H1 (cell line): ENCODE data around the gene DNASE2B. TPM values are rescaled to one million over a fixed set of nuclear protein-coding genes. Genes with fewer than 3 reads are reported as not detected.

Source experiments
- CTCF ChIA-PET: fragments of 300-600 bp; sonication (Branson Sonifier 250); formaldehyde crosslinking; loops from one replicate; lab custom pipeline; 2021; ENCODE audit not compliant: partially characterized antibody; lab: Charles Lee
- POLR2A ChIA-PET: fragments of 300-600 bp; sonication (Branson Sonifier 250); formaldehyde crosslinking; loops from one replicate; lab custom pipeline; 2021; ENCODE audit warnings: inconsistent platforms; ENCODE audit not compliant: partially characterized antibody; lab: Charles Lee
- DNase-seq, 2 experiments: peaks; one replicate each; pipeline versions ENCODE4 v3.0.0 to v3.0.0-alpha.2; 2010 to 2022; ENCODE audit warnings: low spot score in 2 of 2, low read depth in 1 of 2, mixed read lengths in 1 of 2
- FAIRE-seq: peaks from 2 replicates; lab custom pipeline; 2011; peaks lifted over from hg19 to GRCh38; lab: Jason Lieb, UNC
- H2AFZ ChIP-seq: 2 replicates; pipeline ENCODE4 v1.8.1; 2012; ENCODE audit warnings: low read length, inconsistent platforms
- H2AK5ac ChIP-seq: 2 replicates; pipeline ENCODE4 v1.6.1; 2013; ENCODE audit warnings: low read depth, low read length
- H2BK120ac ChIP-seq: replicated peaks from 2 replicates; pipeline ENCODE3; 2013; ENCODE audit warnings: low read depth, low read length, inconsistent platforms
- H2BK12ac ChIP-seq: 2 replicates; pipeline ENCODE4 v1.6.1; 2013; ENCODE audit warnings: low read depth, low read length
- H2BK15ac ChIP-seq: 2 replicates; pipeline ENCODE4 v1.6.1; 2013; ENCODE audit warnings: low read length
- H2BK20ac ChIP-seq: 2 replicates; pipeline ENCODE4 v1.6.1; 2013; ENCODE audit warnings: low read length
- H2BK5ac ChIP-seq: 2 replicates; pipeline ENCODE4 v1.6.1; 2013; ENCODE audit warnings: low read depth, low read length
- H3K14ac ChIP-seq: 2 replicates; pipeline ENCODE4 v1.6.1; 2013; ENCODE audit warnings: inconsistent platforms; ENCODE audit not compliant: insufficient read length
- H3K18ac ChIP-seq: 2 replicates; pipeline ENCODE4 v1.6.1; 2013; ENCODE audit warnings: low read length; ENCODE audit errors: extremely low read depth
- H3K23ac ChIP-seq: 2 replicates; pipeline ENCODE4 v1.6.1; 2013; ENCODE audit warnings: inconsistent platforms; ENCODE audit not compliant: insufficient read length
- H3K23me2 ChIP-seq: 2 replicates; pipeline ENCODE4 v1.6.1; 2013; ENCODE audit warnings: low read depth, low read length
- H3K27ac ChIP-seq: 2 replicates; pipeline ENCODE4 v1.6.1; 2011; ENCODE audit warnings: low read depth, low read length, inconsistent platforms
- H3K27me3 ChIP-seq, 4 experiments: replicated peaks in 1 of 4; 1 replicate in 1 of 4; 2 replicates in 3 of 4; pipeline versions ENCODE4 v1.6.1 to v1.8.1; 2011 to 2013; ENCODE audit warnings: low read length in 3 of 4, mild to moderate bottlenecking in 3 of 4, inconsistent platforms in 2 of 4, mixed read lengths in 2 of 4, moderate library complexity in 1 of 4; ENCODE audit not compliant: control insufficient read depth in 3 of 4, insufficient read depth in 3 of 4; ENCODE audit errors: extremely low read depth in 1 of 4
- H3K36me3 ChIP-seq, 4 experiments: 2 replicates each; pipeline versions ENCODE4 v1.6.1 to v1.8.1; 2011 to 2013; ENCODE audit warnings: mild to moderate bottlenecking in 4 of 4, low read length in 3 of 4, moderate library complexity in 2 of 4, control low read depth in 1 of 4, inconsistent platforms in 1 of 4; ENCODE audit not compliant: insufficient read depth in 4 of 4, control insufficient read depth in 2 of 4
- H3K4ac ChIP-seq: replicated peaks from 2 replicates; pipeline ENCODE3; 2013; ENCODE audit warnings: low read length, low read depth, mixed read lengths, inconsistent platforms; ENCODE audit not compliant: insufficient read length
- H3K4me1 ChIP-seq, 4 experiments: replicated peaks in 1 of 4; 1 replicate in 1 of 4; 2 replicates in 3 of 4; pipeline versions ENCODE4 v1.6.1 to v1.8.1; 2011 to 2013; ENCODE audit warnings: low read length in 3 of 4, inconsistent platforms in 2 of 4, mixed read lengths in 1 of 4; ENCODE audit not compliant: insufficient read depth in 4 of 4, control insufficient read depth in 3 of 4
- H3K4me2 ChIP-seq, 2 experiments: 2 replicates each; pipeline versions ENCODE4 v1.6.1 to v1.8.1; 2011 to 2013; ENCODE audit warnings: low read depth in 2 of 2, low read length in 2 of 2, control low read depth in 1 of 2, inconsistent platforms in 1 of 2, mild to moderate bottlenecking in 1 of 2; ENCODE audit not compliant: insufficient read depth in 1 of 2
- H3K4me3 ChIP-seq, 4 experiments: fragments of 200-600, 300-600 bp in 1 of 4; sonication (generic), shearing (Covaris generic), sonication (Bioruptor Twin) in 1 of 4; 2 replicates each; pipeline versions ENCODE4 v1.5.1 to v1.8.1; 2011 to 2016; ENCODE audit warnings: low read length in 4 of 4, low read depth in 3 of 4, control low read depth in 2 of 4, inconsistent platforms in 2 of 4, mild to moderate bottlenecking in 2 of 4, mixed read lengths in 1 of 4, moderate library complexity in 1 of 4; ENCODE audit not compliant: insufficient read depth in 2 of 4; ENCODE audit errors: extremely low read depth in 1 of 4
- H3K56ac ChIP-seq: replicated peaks from 2 replicates; pipeline ENCODE3; 2013; ENCODE audit warnings: low read depth, mild to moderate bottlenecking, mixed read lengths, low read length, inconsistent platforms; ENCODE audit not compliant: insufficient read length
- H3K79me1 ChIP-seq: 2 replicates; pipeline ENCODE4 v1.6.1; 2013; ENCODE audit warnings: low read depth, low read length, control low read depth
- H3K79me2 ChIP-seq, 2 experiments: 2 replicates each; pipeline versions ENCODE4 v1.6.1 to v1.8.1; 2012 to 2013; ENCODE audit warnings: low read length in 2 of 2, mild to moderate bottlenecking in 2 of 2, inconsistent platforms in 1 of 2; ENCODE audit not compliant: insufficient read depth in 2 of 2, control insufficient read depth in 1 of 2
- H3K9ac ChIP-seq, 4 experiments: replicated peaks in 1 of 4; 1 replicate in 1 of 4; 2 replicates in 3 of 4; pipeline versions ENCODE4 v1.6.1 to v1.8.1; 2011 to 2013; ENCODE audit warnings: low read depth in 3 of 4, low read length in 3 of 4, control low read depth in 2 of 4, mild to moderate bottlenecking in 2 of 4, moderate library complexity in 2 of 4, inconsistent platforms in 1 of 4; ENCODE audit errors: extremely low read depth in 1 of 4
- H3K9me3 ChIP-seq, 2 experiments: 2 replicates each; pipeline versions ENCODE4 v1.6.1 to v1.8.1; 2012 to 2013; ENCODE audit warnings: mild to moderate bottlenecking in 2 of 2, moderate library complexity in 2 of 2, control low read depth in 1 of 2, inconsistent platforms in 1 of 2, low read depth in 1 of 2, low read length in 1 of 2, mixed read lengths in 1 of 2; ENCODE audit not compliant: insufficient read depth in 2 of 2
- H4K20me1 ChIP-seq, 2 experiments: replicated peaks in 1 of 2; 2 replicates each; pipeline versions ENCODE3 to v1.8.1; 2011 to 2013; ENCODE audit warnings: inconsistent platforms in 2 of 2, low read length in 2 of 2, mild to moderate bottlenecking in 1 of 2; ENCODE audit not compliant: insufficient read depth in 2 of 2, control insufficient read depth in 1 of 2
- H4K5ac ChIP-seq: 2 replicates; pipeline ENCODE4 v1.6.1; 2013; ENCODE audit warnings: low read length, low read depth, mixed read lengths, inconsistent platforms; ENCODE audit not compliant: insufficient read length
- H4K8ac ChIP-seq: 2 replicates; pipeline ENCODE4 v1.8.0; 2013; ENCODE audit warnings: mild to moderate bottlenecking, moderate library complexity, low read length, inconsistent platforms; ENCODE audit not compliant: insufficient read depth; ENCODE audit errors: extremely low read depth
- H4K91ac ChIP-seq: replicated peaks from 2 replicates; pipeline ENCODE3; 2013; ENCODE audit warnings: low read length, mixed read lengths, inconsistent platforms; ENCODE audit not compliant: insufficient read length
- BRCA1 ChIP-seq: IDR thresholded peaks from 2 replicates; pipeline ENCODE4 v1.6.1; 2012; ENCODE audit warnings: low read depth, low read length, improper control_type of control experiment
- CBX8 ChIP-seq: fragments of 300-800, 300-1000 bp; sonication (generic); IDR thresholded peaks from 2 replicates; pipeline ENCODE4 v1.7.1; 2016; ENCODE audit warnings: low read depth, low read length, borderline replicate concordance
- CEBPB ChIP-seq: IDR thresholded peaks from 2 replicates; pipeline ENCODE4 v1.6.1; 2012; ENCODE audit warnings: low read depth, low read length
- CHD1 ChIP-seq: IDR thresholded peaks from 2 replicates; pipeline ENCODE4 v1.6.1; 2012; ENCODE audit warnings: low read depth, low read length, improper control_type of control experiment
- CHD2 ChIP-seq: IDR thresholded peaks from 2 replicates; pipeline ENCODE4 v1.6.1; 2012; ENCODE audit warnings: low read length, improper control_type of control experiment
- CREB1 ChIP-seq: IDR thresholded peaks from 2 replicates; pipeline ENCODE4 v1.6.1; 2012; ENCODE audit warnings: inconsistent platforms
- HDAC2 ChIP-seq, 2 experiments: fragments of 300-600 bp in 1 of 2; sonication (generic) in 1 of 2; IDR thresholded peaks; 2 replicates each; pipeline ENCODE4 v1.6.1; 2011 to 2012; ENCODE audit warnings: low read depth in 2 of 2, low read length in 2 of 2, mild to moderate bottlenecking in 2 of 2, moderate library complexity in 2 of 2, borderline replicate concordance in 1 of 2, inconsistent platforms in 1 of 2
- KDM5A ChIP-seq: fragments of 200-600 bp; IDR thresholded peaks from 2 replicates; pipeline ENCODE4 v1.7.1; 2012; ENCODE audit warnings: mild to moderate bottlenecking, low read length, inconsistent platforms, mixed read lengths
- PHF8 ChIP-seq: fragments of 200-600 bp; sonication (generic); conservative IDR thresholded peaks from 2 replicates; pipeline ENCODE4 v1.7.1; 2012; ENCODE audit warnings: low read depth, mild to moderate bottlenecking, inconsistent platforms, low read length, moderate library complexity
- RAD21 ChIP-seq, 2 experiments: IDR thresholded peaks in 1 of 2; conservative IDR thresholded peaks in 1 of 2; 2 replicates each; pipeline ENCODE4 v1.6.1; 2011; ENCODE audit warnings: low read depth in 2 of 2, low read length in 2 of 2, improper control_type of control experiment in 1 of 2, inconsistent platforms in 1 of 2, mild to moderate bottlenecking in 1 of 2, moderate library complexity in 1 of 2
- RBBP5 ChIP-seq: IDR thresholded peaks from 2 replicates; pipeline ENCODE4 v1.7.1; 2012; ENCODE audit warnings: low read depth, mild to moderate bottlenecking, inconsistent platforms, low read length, moderate library complexity, borderline replicate concordance
- SIN3A ChIP-seq, 2 experiments: IDR thresholded peaks in 1 of 2; conservative IDR thresholded peaks in 1 of 2; 2 replicates each; pipeline ENCODE4 v1.6.1; 2011 to 2012; ENCODE audit warnings: low read length in 2 of 2, improper control_type of control experiment in 1 of 2, low read depth in 1 of 2, mild to moderate bottlenecking in 1 of 2
- TAF1 ChIP-seq: IDR thresholded peaks from 2 replicates; pipeline ENCODE4 v1.6.1; 2011; ENCODE audit warnings: mild to moderate bottlenecking, low read depth, low read length
- TEAD4 ChIP-seq: IDR thresholded peaks from 2 replicates; pipeline ENCODE4 v1.6.1; 2012; ENCODE audit warnings: low read depth, low read length, inconsistent platforms, mixed read lengths
- YY1 ChIP-seq: IDR thresholded peaks from 2 replicates; pipeline ENCODE4 v1.6.1; 2011; ENCODE audit warnings: low read depth, mild to moderate bottlenecking, low read length
- WGBS, 2 experiments: shearing (Covaris generic) in 1 of 2; methylation state at CpG; one replicate each; pipeline versions ENCODE4 v1.1.6 to v1.1.7; 2013 to 2015; ENCODE audit warnings: low lambda C conversion rate in 2 of 2, mixed read lengths in 2 of 2, inconsistent platforms in 1 of 2, low coverage in 1 of 2, missing lambda C conversion rate in 1 of 2; ENCODE audit not compliant: insufficient replicate concordance in 2 of 2, insufficient coverage in 1 of 2, insufficient read length in 1 of 2; ENCODE audit errors: extremely low coverage in 1 of 2, missing lambda C conversion rate in 1 of 2; 5-methylcytosine and 5-hydroxymethylcytosine counted together
- polyA plus RNA-seq, 7 experiments: library from polyadenylated mRNA; depleted of rRNA in 3 of 7; stranded (reverse) in 5 of 7; unstranded in 2 of 7; fragments of >200 nt in 5 of 7; fragments of 200-250 nt in 2 of 7; gene quantifications; 1 replicate in 5 of 7; 2 replicates in 1 of 7; 4 replicates in 1 of 7; pipeline versions ENCODE4 v1.2.1 to v1.2.3, GENCODE V29; 2011 to 2013; ENCODE audit warnings: missing spikeins in 2 of 7, mixed read lengths in 2 of 7
- total RNA-seq: library from RNA; stranded (reverse); fragmentation: NEBNext Ultra II Directional; extraction: Animal tissue kit (Norgen Biotek cat#: 25700); gene quantifications from 2 replicates; pipeline ENCODE4 v1.2.1, GENCODE V29; 2021

The DNASE2B gene
- total and polyA plus RNA-seq, 2 of the 8 experiments (the other 6 are each of a cell fraction or from before 2014, with no cell fraction given), result not detected

GRCh38 chr1:84429231-84429630, 30.9 kb downstream of the DNASE2B start:
- H3K18ac ChIP-seq, result no peak overlapping the region
- no peak overlapping the region for H3K4me2 ChIP-seq
- no peak overlapping the region for H2AFZ ChIP-seq
- no peak overlapping the region for H3K9ac ChIP-seq
- no peaks in the 10 kb centered on the region for H3K36me3 ChIP-seq
- no peak overlapping the region for H3K23ac ChIP-seq
- H2BK12ac ChIP-seq, result no peak overlapping the region
- no peak for FAIRE-seq
- no peaks in the 10 kb centered on the region for H3K79me1 ChIP-seq
- H4K20me1 ChIP-seq, result no peaks in the 10 kb centered on the region
- no peak overlapping the region for H3K56ac ChIP-seq
- TF ChIP-seq HDAC2 (IDR thresholded peaks at IDR 0.05; ENCODE audit: borderline replicate concordance in 1 of 2, low read depth in 2 of 2, low read length in 2 of 2) (no peak), CREB1 (no peak), BRCA1 (no peak), RAD21 (IDR thresholded peaks at IDR 0.05 in 1 of 2, conservative IDR thresholded peaks at IDR 0.05 in 1 of 2; ENCODE audit: low read depth in 2 of 2, low read length in 2 of 2) (no peak), CHD2 (no peak), KDM5A (no peak), TAF1 (no peak), RBBP5 (no peak), YY1 (no peak), TEAD4 (no peak), CBX8 (no peak), CEBPB (no peak), PHF8 (no peak), CHD1 (no peak), SIN3A (conservative IDR thresholded peaks at IDR 0.05 in 1 of 2, IDR thresholded peaks at IDR 0.05 in 1 of 2; ENCODE audit: low read depth in 1 of 2, low read length in 2 of 2) (no peak)
- ChIA-PET CTCF (interaction anchor here (0.5 to 1.6 kb wide), 3 partner anchors 7 to 288 kb away, joined by 3 to 5 read pairs (median 4); no protein-coding TSS in a partner anchor), POLR2A (no interaction called here)
- H2BK15ac ChIP-seq, result no peak overlapping the region
- no peak overlapping the region for H2BK120ac ChIP-seq
- H4K91ac ChIP-seq, result no peak overlapping the region
- no peak overlapping the region for H2BK20ac ChIP-seq
- H3K79me2 ChIP-seq, result no peaks in the 10 kb centered on the region
- no peak overlapping the region for H3K4me3 ChIP-seq
- 83% methylated on average over 1 of the region's 1 CpG; no CpG with 5 or more reads in 1 of the 2 experiments for WGBS, 2 experiments
- H3K4ac ChIP-seq, result no peak overlapping the region
- no peak overlapping the region for H3K14ac ChIP-seq
- peaks cover 0 to 2% of the 10 kb centered on the region in 2 experiments; a peak in 1 of 4 replicates for H3K9me3 ChIP-seq
- no peak for DNase-seq
- H3K23me2 ChIP-seq, result no peaks in the 10 kb centered on the region; the same call in 1 of the 2 replicates
- no peaks in the 10 kb centered on the region for H3K27me3 ChIP-seq
- H4K8ac ChIP-seq, result no peak overlapping the region
- H3K4me1 ChIP-seq, result no peaks in the 10 kb centered on the region
- H4K5ac ChIP-seq, result no peak overlapping the region
- H2AK5ac ChIP-seq, result no peak overlapping the region
- H3K27ac ChIP-seq, result no peak overlapping the region
- H2BK5ac ChIP-seq, result no peak overlapping the region
